SK-N-SH (cell line): ENCODE measurements around the gene ADCY6. TPM values are rescaled to one million over a fixed set of nuclear protein-coding genes. Genes with fewer than 3 reads are reported as not detected.

Experiments
- CTCF ChIA-PET: fragments of 300-600, 350-600 bp; formaldehyde crosslinking; extraction: SDS; loops from one replicate; lab custom pipeline; 2021; lab: Yijun Ruan, JAX
- POLR2A ChIA-PET: fragments of 350-600 bp; sonication (Branson Sonifier 250); formaldehyde crosslinking; extraction: SDS; loops from one replicate; lab custom pipeline; 2020; ENCODE audit warnings: antibody characterized with exemption, inconsistent platforms; lab: Yijun Ruan, JAX
- DNase-seq: peaks from one replicate; pipeline ENCODE4 v3.0.0; 2012
- H2AFZ ChIP-seq: fragments of 200-600 bp; sonication (generic); 2 replicates; pipeline ENCODE4 v1.8.1; 2016; ENCODE audit warnings: antibody characterized with exemption, mild to moderate bottlenecking, low read depth
- H3F3A ChIP-seq: fragments of 200-600 bp; sonication (generic); replicated peaks from 2 replicates; pipeline ENCODE3; 2016; ENCODE audit warnings: antibody characterized with exemption, mild to moderate bottlenecking; ENCODE audit not compliant: insufficient read depth
- H3K27ac ChIP-seq, 2 experiments: fragments of 200-500 bp in 1 of 2; fragments of 200-600 bp in 1 of 2; sonication (Bioruptor generic) in 1 of 2; sonication (generic), shearing (Covaris generic) in 1 of 2; 2 replicates each; pipeline versions ENCODE4 v1.5.1 to v1.6.1; 2014 to 2016; ENCODE audit warnings: low read depth in 2 of 2, inconsistent platforms in 1 of 2, low read length in 1 of 2, mild to moderate bottlenecking in 1 of 2, mixed read lengths in 1 of 2
- H3K27me3 ChIP-seq: fragments of 200-600 bp; sonication (generic), shearing (Covaris generic); 2 replicates; pipeline ENCODE4 v1.6.1; 2016; ENCODE audit warnings: mixed run types; ENCODE audit not compliant: insufficient read depth
- H3K36me3 ChIP-seq, 2 experiments: fragments of 200-500 bp in 1 of 2; fragments of 200-600 bp in 1 of 2; sonication (Bioruptor generic) in 1 of 2; sonication (generic) in 1 of 2; replicated peaks in 1 of 2; 2 replicates each; pipeline versions ENCODE3 to v1.5.1; 2014 to 2016; ENCODE audit warnings: low read length in 1 of 2, mild to moderate bottlenecking in 1 of 2; ENCODE audit not compliant: insufficient read depth in 2 of 2, control insufficient read depth in 1 of 2
- H3K4me1 ChIP-seq, 2 experiments: fragments of 200-500 bp in 1 of 2; fragments of 200-600 bp in 1 of 2; sonication (Bioruptor generic) in 1 of 2; sonication (generic), shearing (Covaris generic) in 1 of 2; 2 replicates each; pipeline versions ENCODE4 v1.5.1 to v1.6.1; 2014 to 2016; ENCODE audit warnings: low read depth in 1 of 2, low read length in 1 of 2, mixed run types in 1 of 2; ENCODE audit not compliant: insufficient read depth in 2 of 2, control insufficient read depth in 1 of 2
- H3K4me2 ChIP-seq: fragments of 200-600 bp; sonication (generic), shearing (Covaris generic); 2 replicates; pipeline ENCODE4 v1.6.1; 2017; ENCODE audit warnings: mixed run types
- H3K4me3 ChIP-seq, 2 experiments: fragments of 200-500 bp in 1 of 2; fragments of 200-600 bp in 1 of 2; sonication (Bioruptor generic) in 1 of 2; sonication (generic), shearing (Covaris generic) in 1 of 2; 2 replicates each; pipeline versions ENCODE4 v1.5.1 to v1.8.1; 2014 to 2016; ENCODE audit warnings: low read depth in 2 of 2, inconsistent platforms in 1 of 2, low read length in 1 of 2, mild to moderate bottlenecking in 1 of 2, mixed read lengths in 1 of 2, moderate library complexity in 1 of 2
- H3K79me2 ChIP-seq: fragments of 200-600 bp; sonication (generic); 2 replicates; pipeline ENCODE4 v1.8.1; 2017; ENCODE audit warnings: mild to moderate bottlenecking; ENCODE audit not compliant: insufficient read depth
- H3K9ac ChIP-seq: fragments of 200-600 bp; sonication (generic); 2 replicates; pipeline ENCODE4 v1.6.1; 2017; ENCODE audit warnings: mixed run types
- H3K9me2 ChIP-seq: fragments of 200-600 bp; sonication (generic); 2 replicates; pipeline ENCODE4 v1.6.1; 2017; ENCODE audit warnings: mixed run types
- H3K9me3 ChIP-seq: fragments of 200-600 bp; sonication (generic); 2 replicates; pipeline ENCODE4 v1.6.1; 2017; ENCODE audit warnings: mixed run types, mild to moderate bottlenecking, moderate library complexity
- H4K20me1 ChIP-seq: fragments of 200-600 bp; sonication (generic); 2 replicates; pipeline ENCODE4 v1.6.1; 2017; ENCODE audit warnings: mild to moderate bottlenecking, mixed run types; ENCODE audit not compliant: insufficient read depth
- ELF1 ChIP-seq: IDR thresholded peaks from 2 replicates; pipeline ENCODE4 v1.4.0; 2012
- FOSL2 ChIP-seq: IDR thresholded peaks from 2 replicates; pipeline ENCODE4 v1.4.0; 2012; ENCODE audit warnings: low read depth, mild to moderate bottlenecking, moderate library complexity, borderline replicate concordance
- FOXM1 ChIP-seq: IDR thresholded peaks from 2 replicates; pipeline ENCODE4 v1.4.0; 2012; ENCODE audit warnings: low read depth, mild to moderate bottlenecking
- GABPA ChIP-seq: IDR thresholded peaks from 2 replicates; pipeline ENCODE4 v1.4.0; 2012; ENCODE audit warnings: low read depth, mild to moderate bottlenecking
- POLR2AphosphoS5 ChIP-seq: IDR thresholded peaks from 2 replicates; pipeline ENCODE4 v1.6.1; 2012; ENCODE audit warnings: low read depth, low read length
- RFX5 ChIP-seq: IDR thresholded peaks from 2 replicates; pipeline ENCODE4 v1.6.1; 2012; ENCODE audit warnings: mild to moderate bottlenecking, improper control_type of control experiment, low read length
- TEAD4 ChIP-seq: IDR thresholded peaks from 2 replicates; pipeline ENCODE4 v1.4.0; 2012; ENCODE audit warnings: mild to moderate bottlenecking, borderline replicate concordance; ENCODE audit not compliant: insufficient read depth
- WGBS: methylation state at CpG from one replicate; pipeline ENCODE4 v1.1.6; 2017; ENCODE audit warnings: low lambda C conversion rate; 5-methylcytosine and 5-hydroxymethylcytosine counted together
- polyA plus RNA-seq, 3 experiments: library from polyadenylated mRNA; depleted of rRNA; stranded (reverse); fragments of >200 nt; gene quantifications; 2 replicates each; pipeline ENCODE4 v1.2.3, GENCODE V29; 2012
- TF ChIP-seq, protein P1 (sequence below): IDR thresholded peaks from 2 replicates; pipeline ENCODE4 v1.6.1; 2012; ENCODE audit warnings: mild to moderate bottlenecking, low read depth, low read length, moderate library complexity
- TF ChIP-seq, protein P2 (sequence below): IDR thresholded peaks from 2 replicates; pipeline ENCODE4 v1.4.0; 2012; ENCODE audit warnings: low read depth, borderline replicate concordance

ADCY6 gene
- polyA plus RNA-seq, 1 of the 3 experiments (the other 2 are of a cell fraction): 36.0 TPM

DNA sequence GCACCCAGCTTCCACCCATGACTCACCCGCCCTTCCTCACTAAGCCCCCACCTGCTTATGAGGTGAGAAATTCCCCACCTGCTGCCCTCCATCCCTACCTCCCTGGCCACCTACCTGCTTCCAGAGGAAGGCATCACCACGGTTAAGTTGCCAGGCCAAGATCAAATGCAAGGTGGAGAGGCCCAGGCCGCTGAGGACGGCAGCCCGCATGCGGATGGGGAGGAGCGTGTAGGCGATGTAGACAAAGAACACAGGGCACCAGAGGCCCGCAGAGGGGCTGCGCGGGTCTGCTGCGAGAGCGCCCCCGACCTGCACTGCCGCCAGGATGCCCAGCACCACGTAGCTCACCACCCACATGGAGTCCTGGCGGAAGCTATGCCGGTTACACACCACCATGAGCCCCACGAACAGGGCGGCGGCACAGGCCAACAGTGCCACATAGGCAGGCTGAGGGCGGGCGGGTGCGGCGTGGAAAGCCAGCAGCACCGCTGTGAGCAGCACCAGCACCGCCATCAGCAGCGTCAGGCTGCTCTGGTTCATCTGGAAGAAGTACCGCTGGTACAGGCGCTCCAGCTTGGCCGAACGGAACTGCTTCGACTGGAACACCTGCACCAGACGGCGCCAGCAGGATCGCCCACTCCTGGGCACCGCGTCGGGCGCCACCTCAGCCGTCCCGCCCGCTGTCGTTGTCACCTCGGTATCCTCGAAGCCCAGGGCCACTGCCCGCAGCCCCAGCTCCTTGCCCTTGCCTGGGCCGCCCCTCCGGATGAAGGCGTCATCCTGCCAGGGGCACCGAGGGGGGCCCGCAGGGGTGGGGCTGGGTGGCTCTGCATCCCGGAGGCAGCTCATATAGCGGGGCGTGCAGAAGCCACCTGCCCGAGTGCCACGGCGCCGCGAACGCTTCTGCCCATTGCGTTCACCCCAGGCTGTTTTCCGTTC is 6.2 kb downstream of the ADCY6 start:
- ChIA-PET CTCF (interaction anchor here (1.0 to 7.5 kb wide), 4 partner anchors 13 to 108 kb away, joined by 3 to 37 read pairs (median 12); no protein-coding TSS in a partner anchor), POLR2A (no interaction called here)
- DNase-seq: no peak

DNA sequence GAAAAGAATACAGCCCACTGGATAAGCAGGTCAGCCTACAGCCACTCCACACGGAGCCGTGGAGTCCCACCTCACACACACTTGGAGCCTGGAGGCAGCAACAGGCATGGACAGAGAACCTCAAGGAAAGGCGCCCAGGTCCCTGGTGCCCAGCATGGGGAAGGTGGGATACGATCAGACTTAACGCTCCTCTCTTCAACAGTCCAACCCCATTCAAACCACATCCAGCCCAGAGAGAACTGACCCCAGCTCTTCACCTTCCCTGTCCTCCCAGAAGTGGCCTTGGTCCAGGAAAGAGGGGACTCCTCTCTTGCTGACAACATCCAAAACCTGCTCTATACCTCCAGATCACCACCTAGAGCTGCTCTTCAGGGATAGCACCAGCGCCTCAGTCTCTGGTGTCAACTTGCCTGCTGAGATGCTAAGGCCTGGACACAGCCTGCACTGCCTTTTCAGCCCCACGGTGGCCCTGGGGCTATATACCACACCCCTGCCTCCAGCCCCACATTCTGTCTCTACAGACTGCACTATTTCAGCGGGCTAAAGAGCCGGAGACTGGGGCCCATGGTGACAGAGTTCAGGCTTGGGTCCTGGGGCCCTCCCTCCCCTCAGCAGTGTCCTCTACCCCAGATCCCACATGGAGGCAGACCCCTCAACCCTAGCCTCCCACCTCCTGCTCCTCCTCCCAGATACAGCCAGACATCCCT is 7.0 kb downstream of the ADCY6 start:
- peaks cover 0 to 12% of the 10 kb centered on the region in 2 experiments for H3K36me3 ChIP-seq
- H3K27me3 ChIP-seq: no peaks in the 10 kb centered on the region
- POLR2A ChIA-PET: no interaction called here
- WGBS: 97% methylated on average over 6 of the region's 9 CpGs
- H4K20me1 ChIP-seq: no peaks in the 10 kb centered on the region
- H3F3A ChIP-seq: peaks cover 3% of the 10 kb centered on the region
- H3K79me2 ChIP-seq: peaks cover 72% of the 10 kb centered on the region
- peaks cover 6 to 14% of the 10 kb centered on the region in 2 experiments; a peak in 3 of 4 replicates for H3K4me1 ChIP-seq
- CTCF ChIA-PET: interaction anchor here (0.7 to 7.5 kb wide), 3 partner anchors 8 to 28 kb away, joined by 3 to 37 read pairs (median 22); no protein-coding TSS in a partner anchor
- no peak overlapping the region for H3K9ac ChIP-seq
- H3K4me2 ChIP-seq: no peak overlapping the region
- H3K4me3 ChIP-seq: no peak overlapping the region
- no peaks in the 10 kb centered on the region for H3K9me2 ChIP-seq
- H3K27ac ChIP-seq: no peak overlapping the region
- no peaks in the 10 kb centered on the region for H3K9me3 ChIP-seq
- no peak for TF ChIP-seq GABPA
- no peak for TF ChIP-seq FOSL2
- TF ChIP-seq RFX5: no peak
- no peak for DNase-seq
- no peak overlapping the region for H2AFZ ChIP-seq

More for the DNA sequence above, 6.2 kb downstream of the ADCY6 start:
- Histone ChIP-seq H3K4me1 (peaks cover 14% of the 10 kb centered on the region in 2 experiments; a peak in 3 of 4 replicates), H4K20me1 (no peaks in the 10 kb centered on the region), H3K27me3 (no peaks in the 10 kb centered on the region), H3K27ac (no peak overlapping the region), H3K9me2 (no peaks in the 10 kb centered on the region), H3K79me2 (peaks cover 80% of the 10 kb centered on the region), H3K4me2 (no peak overlapping the region), H3K9ac (no peak overlapping the region), H2AFZ (no peak overlapping the region), H3F3A (peaks cover 3% of the 10 kb centered on the region), H3K4me3 (no peak overlapping the region), H3K36me3 (peaks cover 0 to 9% of the 10 kb centered on the region in 2 experiments), H3K9me3 (no peaks in the 10 kb centered on the region)
- TF ChIP-seq ELF1 (no peak), POLR2AphosphoS5 (no peak), FOXM1 (no peak)
- 94% methylated on average over 51 of the region's 63 CpGs for WGBS

DNA sequence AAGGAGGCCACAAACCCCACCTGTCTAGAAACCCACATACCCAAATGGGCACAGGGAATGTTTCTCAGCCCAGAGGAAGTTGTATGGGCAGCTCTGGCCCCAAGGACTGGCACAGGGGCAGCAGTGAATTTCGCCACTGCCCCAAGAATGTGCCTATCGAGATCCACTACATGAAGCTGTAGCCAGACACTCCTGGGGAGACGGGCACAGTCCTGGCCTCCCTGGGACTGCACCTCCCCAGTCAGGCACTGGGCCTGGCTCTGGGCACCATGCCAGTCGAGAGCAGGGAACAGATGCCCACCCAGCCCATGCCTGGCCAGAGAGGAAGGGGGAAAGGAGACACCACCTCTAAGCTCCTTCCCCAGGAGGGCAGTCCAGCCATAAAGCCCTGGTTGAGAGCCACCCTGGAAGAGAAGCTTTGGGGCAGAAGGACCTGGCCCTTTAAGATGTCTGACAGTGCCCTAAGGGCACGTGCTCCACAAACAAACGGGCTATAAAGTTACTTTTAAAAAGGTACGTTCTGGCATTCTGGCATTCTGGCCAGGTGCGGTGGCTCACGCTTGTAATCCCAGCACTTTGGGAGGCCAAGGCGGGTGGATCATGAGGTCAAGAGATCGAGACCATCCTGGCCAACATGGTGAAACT is 8.4 kb downstream of the ADCY6 start:
- peaks cover 58% of the 10 kb centered on the region for H3K79me2 ChIP-seq
- no peak overlapping the region for H2AFZ ChIP-seq
- ChIA-PET CTCF (interaction anchor here (1.2 to 7.5 kb wide), 5 partner anchors 15 to 110 kb away, joined by 3 to 37 read pairs (median 4); partner anchors contain the start of gene CACNB3), POLR2A (interaction anchor here (1.7 kb wide), 1 partner anchor 9 kb away, joined by 4 read pairs; the partner anchor contains the start of gene ADCY6)
- peak overlapping the region; percentile 44 for H3K9ac ChIP-seq
- peaks cover 4 to 14% of the 10 kb centered on the region in 2 experiments; a peak in 3 of 4 replicates for H3K4me1 ChIP-seq
- peak overlapping the region in 1 of 2 experiments; percentile 79; a peak in 2 of 4 replicates for H3K27ac ChIP-seq
- H3K27me3 ChIP-seq: no peaks in the 10 kb centered on the region
- H4K20me1 ChIP-seq: no peaks in the 10 kb centered on the region
- no peaks in the 10 kb centered on the region for H3K9me2 ChIP-seq
- H3K36me3 ChIP-seq: peaks cover 0 to 20% of the 10 kb centered on the region in 2 experiments
- 79% methylated on average over 8 of the region's 11 CpGs for WGBS
- H3K9me3 ChIP-seq: no peaks in the 10 kb centered on the region
- H3K4me3 ChIP-seq: no peak overlapping the region
- peak overlapping the region; percentile 59 for H3K4me2 ChIP-seq
- H3F3A ChIP-seq: peaks cover 3% of the 10 kb centered on the region
- no peak for DNase-seq
- TF ChIP-seq TEAD4 (no peak), GABPA (no peak), FOXM1 (no peak), RFX5 (no peak)
- TF ChIP-seq, protein P1, sequence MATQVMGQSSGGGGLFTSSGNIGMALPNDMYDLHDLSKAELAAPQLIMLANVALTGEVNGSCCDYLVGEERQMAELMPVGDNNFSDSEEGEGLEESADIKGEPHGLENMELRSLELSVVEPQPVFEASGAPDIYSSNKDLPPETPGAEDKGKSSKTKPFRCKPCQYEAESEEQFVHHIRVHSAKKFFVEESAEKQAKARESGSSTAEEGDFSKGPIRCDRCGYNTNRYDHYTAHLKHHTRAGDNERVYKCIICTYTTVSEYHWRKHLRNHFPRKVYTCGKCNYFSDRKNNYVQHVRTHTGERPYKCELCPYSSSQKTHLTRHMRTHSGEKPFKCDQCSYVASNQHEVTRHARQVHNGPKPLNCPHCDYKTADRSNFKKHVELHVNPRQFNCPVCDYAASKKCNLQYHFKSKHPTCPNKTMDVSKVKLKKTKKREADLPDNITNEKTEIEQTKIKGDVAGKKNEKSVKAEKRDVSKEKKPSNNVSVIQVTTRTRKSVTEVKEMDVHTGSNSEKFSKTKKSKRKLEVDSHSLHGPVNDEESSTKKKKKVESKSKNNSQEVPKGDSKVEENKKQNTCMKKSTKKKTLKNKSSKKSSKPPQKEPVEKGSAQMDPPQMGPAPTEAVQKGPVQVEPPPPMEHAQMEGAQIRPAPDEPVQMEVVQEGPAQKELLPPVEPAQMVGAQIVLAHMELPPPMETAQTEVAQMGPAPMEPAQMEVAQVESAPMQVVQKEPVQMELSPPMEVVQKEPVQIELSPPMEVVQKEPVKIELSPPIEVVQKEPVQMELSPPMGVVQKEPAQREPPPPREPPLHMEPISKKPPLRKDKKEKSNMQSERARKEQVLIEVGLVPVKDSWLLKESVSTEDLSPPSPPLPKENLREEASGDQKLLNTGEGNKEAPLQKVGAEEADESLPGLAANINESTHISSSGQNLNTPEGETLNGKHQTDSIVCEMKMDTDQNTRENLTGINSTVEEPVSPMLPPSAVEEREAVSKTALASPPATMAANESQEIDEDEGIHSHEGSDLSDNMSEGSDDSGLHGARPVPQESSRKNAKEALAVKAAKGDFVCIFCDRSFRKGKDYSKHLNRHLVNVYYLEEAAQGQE: no peak
- TF ChIP-seq, protein P2, sequence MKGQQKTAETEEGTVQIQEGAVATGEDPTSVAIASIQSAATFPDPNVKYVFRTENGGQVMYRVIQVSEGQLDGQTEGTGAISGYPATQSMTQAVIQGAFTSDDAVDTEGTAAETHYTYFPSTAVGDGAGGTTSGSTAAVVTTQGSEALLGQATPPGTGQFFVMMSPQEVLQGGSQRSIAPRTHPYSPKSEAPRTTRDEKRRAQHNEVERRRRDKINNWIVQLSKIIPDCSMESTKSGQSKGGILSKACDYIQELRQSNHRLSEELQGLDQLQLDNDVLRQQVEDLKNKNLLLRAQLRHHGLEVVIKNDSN: no peak
